A549 (cell line): ENCODE data around the gene ZNF358.

ENCODE experiments used
- BCL3 ChIP-seq: fragments of >200 bp; sonication (Bioruptor Twin); formaldehyde crosslinking; IDR thresholded peaks from 3 replicates; pipeline ENCODE4 v1.6.1; 2016
- BHLHE40 ChIP-seq: IDR thresholded peaks from 2 replicates; pipeline ENCODE4 v1.6.1; 2012; ENCODE audit warnings: low read depth, low read length, inconsistent platforms
- EHMT2 ChIP-seq: fragments of 200-600 bp; sonication (generic); IDR thresholded peaks from 2 replicates; pipeline ENCODE4 v1.6.1; 2016; ENCODE audit warnings: antibody characterized with exemption, low read depth, mild to moderate bottlenecking, moderate library complexity
- EP300 ChIP-seq, 2 experiments: fragments of >200 bp; sonication (Bioruptor Twin); formaldehyde crosslinking; IDR thresholded peaks; 2 replicates in 1 of 2; 3 replicates in 1 of 2; pipeline ENCODE4 v1.6.1; 2016 to 2017
- ESRRA ChIP-seq: fragments of 150-350 bp; IDR thresholded peaks from 2 replicates; pipeline ENCODE4 v1.6.1; 2014; ENCODE audit warnings: mild to moderate bottlenecking, low read length, borderline replicate concordance
- HOXB5 ChIP-seq: fragments of 250-450 bp; sonication (Bioruptor Pico); IDR thresholded peaks from 2 replicates; pipeline ENCODE4 v1.5.0; 2020; ENCODE audit warnings: mild to moderate bottlenecking, moderate library complexity
- JUNB ChIP-seq: fragments of >200 bp; sonication (Bioruptor Twin); formaldehyde crosslinking; IDR thresholded peaks from 2 replicates; pipeline ENCODE4 v1.6.1; 2016
- NFE2L2 ChIP-seq: fragments of 150-350 bp; conservative IDR thresholded peaks from 2 replicates; pipeline ENCODE4 v1.6.1; 2014; ENCODE audit warnings: low read length
- POLR2A ChIP-seq: IDR thresholded peaks from 2 replicates; pipeline ENCODE4 v1.6.1; 2012; ENCODE audit warnings: mild to moderate bottlenecking, low read length
- RNF2 ChIP-seq: fragments of 200-600 bp; sonication (generic); IDR thresholded peaks from 2 replicates; pipeline ENCODE4 v1.6.1; 2016; ENCODE audit warnings: low read depth, mild to moderate bottlenecking, antibody characterized with exemption, moderate library complexity, borderline replicate concordance
- SMC3 ChIP-seq: fragments of >200 bp; sonication (Bioruptor Twin); formaldehyde crosslinking; IDR thresholded peaks from 3 replicates; pipeline ENCODE4 v1.6.1; 2018; ENCODE audit warnings: inconsistent platforms
- USF2 ChIP-seq: fragments of 450-650 bp; IDR thresholded peaks from 2 replicates; pipeline ENCODE4 v1.6.1; 2014; ENCODE audit warnings: antibody characterized with exemption
- TF ChIP-seq, protein P1 (sequence below): fragments of >200 bp; sonication (Bioruptor Twin); formaldehyde crosslinking; IDR thresholded peaks from 3 replicates; pipeline ENCODE4 v1.5.1; 2016
- TF ChIP-seq, protein P2 (sequence below): IDR thresholded peaks from 2 replicates; pipeline ENCODE4 v1.6.1; 2012

- TF ChIP-seq, protein P1, sequence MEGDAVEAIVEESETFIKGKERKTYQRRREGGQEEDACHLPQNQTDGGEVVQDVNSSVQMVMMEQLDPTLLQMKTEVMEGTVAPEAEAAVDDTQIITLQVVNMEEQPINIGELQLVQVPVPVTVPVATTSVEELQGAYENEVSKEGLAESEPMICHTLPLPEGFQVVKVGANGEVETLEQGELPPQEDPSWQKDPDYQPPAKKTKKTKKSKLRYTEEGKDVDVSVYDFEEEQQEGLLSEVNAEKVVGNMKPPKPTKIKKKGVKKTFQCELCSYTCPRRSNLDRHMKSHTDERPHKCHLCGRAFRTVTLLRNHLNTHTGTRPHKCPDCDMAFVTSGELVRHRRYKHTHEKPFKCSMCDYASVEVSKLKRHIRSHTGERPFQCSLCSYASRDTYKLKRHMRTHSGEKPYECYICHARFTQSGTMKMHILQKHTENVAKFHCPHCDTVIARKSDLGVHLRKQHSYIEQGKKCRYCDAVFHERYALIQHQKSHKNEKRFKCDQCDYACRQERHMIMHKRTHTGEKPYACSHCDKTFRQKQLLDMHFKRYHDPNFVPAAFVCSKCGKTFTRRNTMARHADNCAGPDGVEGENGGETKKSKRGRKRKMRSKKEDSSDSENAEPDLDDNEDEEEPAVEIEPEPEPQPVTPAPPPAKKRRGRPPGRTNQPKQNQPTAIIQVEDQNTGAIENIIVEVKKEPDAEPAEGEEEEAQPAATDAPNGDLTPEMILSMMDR: no peak
- TF ChIP-seq SMC3 (no peak), EP300 (IDR thresholded peaks at IDR 0.05) (no peak), POLR2A (no peak), USF2 (no peak), JUNB (no peak), HOXB5 (CRISPR knock-in tag) (no peak), BCL3 (no peak), ESRRA (no peak), NFE2L2 (no peak), BHLHE40 (no peak), RNF2 (no peak), EHMT2 (no peak)
- TF ChIP-seq, protein P2, sequence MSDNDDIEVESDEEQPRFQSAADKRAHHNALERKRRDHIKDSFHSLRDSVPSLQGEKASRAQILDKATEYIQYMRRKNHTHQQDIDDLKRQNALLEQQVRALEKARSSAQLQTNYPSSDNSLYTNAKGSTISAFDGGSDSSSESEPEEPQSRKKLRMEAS: no peak
Observed at GRCh38 chr19:7478843-7479227, 37.1 kb upstream of the ZNF358 start.
